GM18861 (cell line): ENCODE results near the gene ANKRD10.

Experiments
- ATAC-seq: cut with Tn5 transposase; IDR thresholded peaks from one replicate; pipeline ENCODE4 v1.9.1; 2021; ENCODE audit not compliant: unreplicated experiment

ANKRD10 gene

GRCh38 chr13:110915874-110916206 is 971 bp upstream of the ANKRD10 start:
- no peak for ATAC-seq

GRCh38 chr13:110914331-110915056 is 375 bp downstream of the ANKRD10 start:
- peak; percentile 28 for ATAC-seq

GRCh38 chr13:110914081-110914330 is 863 bp downstream of the ANKRD10 start:
- ATAC-seq = no peak

GRCh38 chr13:110913322-110914080 is 1.4 kb downstream of the ANKRD10 start:
- no peak for ATAC-seq

GRCh38 chr13:110912651-110913051 is 2.2 kb downstream of the ANKRD10 start:
- no peak for ATAC-seq

- ATAC-seq = no peak
Observed at GRCh38 chr13:110911880-110912279, 3.0 kb downstream of the ANKRD10 start.

- no peak for ATAC-seq
Observed at GRCh38 chr13:110910013-110910890, 4.6 kb downstream of the ANKRD10 start.

GRCh38 chr13:110907951-110908898 is 6.6 kb downstream of the ANKRD10 start:
- no peak for ATAC-seq

GRCh38 chr13:110907301-110907700 is 7.6 kb downstream of the ANKRD10 start:
- ATAC-seq = no peak

- no peak for ATAC-seq
Observed at GRCh38 chr13:110904748-110905147, 10.1 kb downstream of the ANKRD10 start.

GRCh38 chr13:110902370-110902769 is 12.5 kb downstream of the ANKRD10 start:
- ATAC-seq = no peak

- no peak for ATAC-seq
Observed at GRCh38 chr13:110897521-110897920, 17.3 kb downstream of the ANKRD10 start.

- ATAC-seq = no peak
Observed at GRCh38 chr13:110897014-110897413, 17.9 kb downstream of the ANKRD10 start.

GRCh38 chr13:110894086-110894485 is 20.8 kb downstream of the ANKRD10 start:
- ATAC-seq = no peak

GRCh38 chr13:110893571-110893970 is 21.3 kb downstream of the ANKRD10 start:
- ATAC-seq = no peak

- no peak for ATAC-seq
Observed at GRCh38 chr13:110890279-110891165, 24.3 kb downstream of the ANKRD10 start.

GRCh38 chr13:110888390-110888789 is 26.5 kb downstream of the ANKRD10 start:
- ATAC-seq = no peak

GRCh38 chr13:110887597-110888333 is 27.1 kb downstream of the ANKRD10 start:
- no peak for ATAC-seq
